Thyroid gland (tissue), 4 donors: Measurements from ENCODE around the gene MROH2A. TPM values are rescaled to one million over a fixed set of nuclear protein-coding genes. Genes with fewer than 3 reads are reported as not detected.

Experiments
- DNase-seq, 2 donors: peaks; one replicate each; pipeline ENCODE4 v3.0.0-alpha.2; 2019
- H3K27ac ChIP-seq, 3 donors: fragments of 200-600 bp; sonication (generic); 1 replicate in 2 of 3; 2 replicates in 1 of 3; pipeline ENCODE4 v1.5.1; 2016 to 2019; ENCODE audit warnings: mild to moderate bottlenecking in 1 of 3, moderate library complexity in 1 of 3
- H3K27me3 ChIP-seq: fragments of 200-600 bp; sonication (generic); one replicate; pipeline ENCODE4 v1.5.1; 2019
- H3K36me3 ChIP-seq, 2 donors: fragments of 200-600 bp; sonication (generic); one replicate each; pipeline ENCODE4 v1.5.1; 2016 to 2019
- H3K4me1 ChIP-seq, 2 donors: fragments of 200-600 bp; sonication (generic); one replicate each; pipeline ENCODE4 v1.5.1; 2017 to 2019
- H3K4me3 ChIP-seq, 3 donors: fragments of 200-600 bp; sonication (generic); replicated peaks in 1 of 3; 1 replicate in 2 of 3; 2 replicates in 1 of 3; pipeline ENCODE4 v1.5.1; 2016; ENCODE audit warnings: mild to moderate bottlenecking in 1 of 3
- H3K9me3 ChIP-seq: fragments of 200-600 bp; sonication (generic); one replicate; pipeline ENCODE4 v1.5.1; 2017
- CTCF ChIP-seq, 6 experiments: fragments of 200-600 bp in 3 of 6; fragments of 450-650 bp in 3 of 6; sonication (generic) in 3 of 6; IDR thresholded peaks; one replicate each; pipeline ENCODE4 v1.5.1; 2016 to 2019; ENCODE audit warnings: antibody characterized with exemption in 6 of 6, mild to moderate bottlenecking in 2 of 6, inconsistent platforms in 1 of 6, moderate library complexity in 1 of 6
- POLR2A ChIP-seq, 2 donors: fragments of 450-650 bp; IDR thresholded peaks; one replicate each; pipeline ENCODE4 v1.6.1; 2017; ENCODE audit warnings: antibody characterized with exemption in 2 of 2, mild to moderate bottlenecking in 2 of 2, moderate library complexity in 1 of 2
- WGBS, 2 donors: methylation state at CpG; one replicate each; pipeline ENCODE4 v1.1.5; 2017; 5-methylcytosine and 5-hydroxymethylcytosine counted together
- intact Hi-C: fragments of 100-400 bp; cut with DNase I; formaldehyde crosslinking; loops from one replicate; pipeline ENCODE4 v1.15.1; 2023
- total RNA-seq, 4 donors: library from RNA; depleted of rRNA; stranded (reverse); fragments of >200 nt; gene quantifications; one replicate each; pipeline ENCODE4 v1.2.3, GENCODE V29; 2016

MROH2A gene
- total RNA-seq, 4 donors from 2014 or later = 1.3 to 20.4 (median 9.3) TPM

- intact Hi-C loops = no loop called here
- Histone ChIP-seq H3K4me1 (no peaks in the 10 kb centered on the region), H3K9me3 (no peaks in the 10 kb centered on the region), H3K27me3 (no peaks in the 10 kb centered on the region), H3K4me3 (no peak overlapping the region), H3K27ac (no peak overlapping the region), H3K36me3 (no peaks in the 10 kb centered on the region)
- WGBS, 2 donors = 83 to 93% methylated on average over 7 of the region's 7 CpGs
- TF ChIP-seq CTCF (IDR thresholded peaks at IDR 0.05) (no peak), POLR2A (IDR thresholded peaks at IDR 0.05) (no peak)
- no peak for DNase-seq
Observed at GRCh38 chr2:233792720-233793119, 14.6 kb downstream of the MROH2A start.

GRCh38 chr2:233793465-233794127, 15.5 kb downstream of the MROH2A start:
- 47 to 53% methylated on average over 10 to 11 of the region's 18 CpGs for WGBS, 2 donors

GRCh38 chr2:233794128-233794658, 16.1 kb downstream of the MROH2A start:
- WGBS, 2 donors = 67 to 78% methylated on average over 11 to 15 of the region's 17 CpGs
- TF ChIP-seq POLR2A (IDR thresholded peaks at IDR 0.05) = no peak
- TF ChIP-seq CTCF (IDR thresholded peaks at IDR 0.05) = no peak
- Histone ChIP-seq H3K27ac (no peak overlapping the region), H3K9me3 (no peaks in the 10 kb centered on the region), H3K27me3 (no peaks in the 10 kb centered on the region), H3K36me3 (no peaks in the 10 kb centered on the region), H3K4me1 (peaks cover 2% of the 10 kb centered on the region in 2 donors), H3K4me3 (no peak overlapping the region)
- DNase-seq = peak; percentile 38 to 47
- intact Hi-C loops = no loop called here

More at GRCh38 chr2:233793465-233794127, 15.5 kb downstream of the MROH2A start:
- Histone ChIP-seq H3K9me3 (no peaks in the 10 kb centered on the region), H3K27ac (no peak overlapping the region), H3K4me3 (no peak overlapping the region), H3K27me3 (no peaks in the 10 kb centered on the region), H3K4me1 (no peaks in the 10 kb centered on the region), H3K36me3 (no peaks in the 10 kb centered on the region)
- TF ChIP-seq CTCF (IDR thresholded peaks at IDR 0.05) (no peak), POLR2A (IDR thresholded peaks at IDR 0.05) (no peak)
- DNase-seq = peak; percentile 48 to 72
- intact Hi-C loops = no loop called here

- intact Hi-C loops = no loop called here
- Histone ChIP-seq H3K9me3 (no peaks in the 10 kb centered on the region), H3K4me1 (peaks cover 6 to 13% of the 10 kb centered on the region in 2 donors), H3K4me3 (no peak overlapping the region), H3K36me3 (no peaks in the 10 kb centered on the region), H3K27me3 (no peaks in the 10 kb centered on the region), H3K27ac (no peak overlapping the region)
- TF ChIP-seq CTCF (IDR thresholded peaks at IDR 0.05) (no peak), POLR2A (IDR thresholded peaks at IDR 0.05) (no peak)
- no peak for DNase-seq
- WGBS, 2 donors = 95 to 96% methylated on average over 10 to 12 of the region's 13 CpGs
Observed at GRCh38 chr2:233795735-233796171, 17.6 kb downstream of the MROH2A start.

GRCh38 chr2:233796254-233796653, 18.1 kb downstream of the MROH2A start:
- Histone ChIP-seq H3K4me1 (peaks cover 6 to 13% of the 10 kb centered on the region in 2 donors), H3K36me3 (no peaks in the 10 kb centered on the region), H3K27me3 (no peaks in the 10 kb centered on the region), H3K4me3 (no peak overlapping the region), H3K27ac (no peak overlapping the region), H3K9me3 (no peaks in the 10 kb centered on the region)
- DNase-seq = no peak
- WGBS, 2 donors = 92 to 93% methylated on average over 9 of the region's 9 CpGs
- intact Hi-C loops = no loop called here
- TF ChIP-seq POLR2A (IDR thresholded peaks at IDR 0.05) (no peak), CTCF (IDR thresholded peaks at IDR 0.05) (no peak)
